Activated naive CD4-positive, alpha-beta T cell treated with anti-CD3 and anti-CD28 coated beads, Interleukin-2, amount 50 U/mL, for 24 hours (primary cell): ENCODE results near the gene FOXF2.
A peak's percentile ranks its signal among the peaks of the same experiment; 100 is the strongest.

Source experiments
- H3K27ac Mint-ChIP-seq: one replicate; pipeline ENCODE4 v1.8.0; 2021; ENCODE audit warnings: mild to moderate bottlenecking, mixed read lengths
- H3K27me3 Mint-ChIP-seq: one replicate; pipeline ENCODE4 v1.8.0; 2021; ENCODE audit warnings: mixed read lengths
- H3K36me3 Mint-ChIP-seq: one replicate; pipeline ENCODE4 v1.8.0; 2021; ENCODE audit warnings: mixed read lengths
- H3K4me1 Mint-ChIP-seq: one replicate; pipeline ENCODE4 v1.8.0; 2021; ENCODE audit warnings: mixed read lengths
- H3K4me3 Mint-ChIP-seq: one replicate; pipeline ENCODE4 v1.8.0; 2021; ENCODE audit warnings: mild to moderate bottlenecking, mixed read lengths
- H3K9me3 Mint-ChIP-seq: one replicate; pipeline ENCODE4 v1.8.0; 2021; ENCODE audit warnings: mixed read lengths

The FOXF2 gene

GRCh38 chr6:1384549-1385128 lies 4.7 kb upstream of the FOXF2 start:
- Mint-ChIP-seq H3K9me3 (no peaks in the 10 kb centered on the region), H3K27ac (no peak overlapping the region), H3K4me3 (no peak overlapping the region)

GRCh38 chr6:1385129-1386037 lies 4.0 kb upstream of the FOXF2 start:
- Mint-ChIP-seq H3K9me3 (no peaks in the 10 kb centered on the region), H3K4me3 (no peak overlapping the region), H3K27ac (no peak overlapping the region), H3K4me1 (peaks cover 35% of the 10 kb centered on the region), H3K36me3 (no peaks in the 10 kb centered on the region), H3K27me3 (peaks cover 56% of the 10 kb centered on the region)

More at GRCh38 chr6:1384549-1385128, 4.7 kb upstream of the FOXF2 start:
- H3K4me1 Mint-ChIP-seq, result peaks cover 41% of the 10 kb centered on the region
- peaks cover 60% of the 10 kb centered on the region for H3K27me3 Mint-ChIP-seq
- H3K36me3 Mint-ChIP-seq, result no peaks in the 10 kb centered on the region

- Mint-ChIP-seq H3K4me1 (peaks cover 27% of the 10 kb centered on the region), H3K27me3 (peaks cover 51% of the 10 kb centered on the region), H3K27ac (no peak overlapping the region), H3K36me3 (no peaks in the 10 kb centered on the region), H3K4me3 (no peak overlapping the region), H3K9me3 (no peaks in the 10 kb centered on the region)
Measured at GRCh38 chr6:1386038-1386709, 3.2 kb upstream of the FOXF2 start.

- Mint-ChIP-seq H3K9me3 (no peaks in the 10 kb centered on the region), H3K36me3 (no peaks in the 10 kb centered on the region), H3K4me1 (peaks cover 28% of the 10 kb centered on the region), H3K4me3 (peak overlapping the region; percentile 7), H3K27ac (no peak overlapping the region), H3K27me3 (peaks cover 60% of the 10 kb centered on the region)
Measured at GRCh38 chr6:1387538-1387875, 1.9 kb upstream of the FOXF2 start.

- Mint-ChIP-seq H3K27me3 (peaks cover 57% of the 10 kb centered on the region), H3K9me3 (no peaks in the 10 kb centered on the region), H3K36me3 (no peaks in the 10 kb centered on the region), H3K4me3 (no peak overlapping the region), H3K27ac (no peak overlapping the region), H3K4me1 (peaks cover 29% of the 10 kb centered on the region)
Measured at GRCh38 chr6:1387876-1388629, 1.3 kb upstream of the FOXF2 start.

GRCh38 chr6:1388630-1389368 lies 577 bp upstream of the FOXF2 start:
- H3K9me3 Mint-ChIP-seq, result no peaks in the 10 kb centered on the region
- H3K4me1 Mint-ChIP-seq, result peaks cover 29% of the 10 kb centered on the region
- no peak overlapping the region for H3K27ac Mint-ChIP-seq
- H3K36me3 Mint-ChIP-seq, result no peaks in the 10 kb centered on the region
- peak overlapping the region; percentile 78 for H3K4me3 Mint-ChIP-seq
- peaks cover 56% of the 10 kb centered on the region for H3K27me3 Mint-ChIP-seq

GRCh38 chr6:1390133-1390945 lies 963 bp downstream of the FOXF2 start:
- Mint-ChIP-seq H3K9me3 (no peaks in the 10 kb centered on the region), H3K27ac (no peak overlapping the region), H3K4me3 (peak overlapping the region; percentile 81), H3K27me3 (peaks cover 60% of the 10 kb centered on the region), H3K36me3 (no peaks in the 10 kb centered on the region), H3K4me1 (peaks cover 26% of the 10 kb centered on the region)

- Mint-ChIP-seq H3K27me3 (peaks cover 58% of the 10 kb centered on the region), H3K9me3 (no peaks in the 10 kb centered on the region), H3K27ac (no peak overlapping the region), H3K36me3 (no peaks in the 10 kb centered on the region), H3K4me1 (peaks cover 21% of the 10 kb centered on the region), H3K4me3 (peak overlapping the region; percentile 42)
Measured at GRCh38 chr6:1390946-1391799, 1.8 kb downstream of the FOXF2 start.

GRCh38 chr6:1391800-1392309 lies 2.5 kb downstream of the FOXF2 start:
- Mint-ChIP-seq H3K4me3 (peak overlapping the region; percentile 11), H3K4me1 (peaks cover 23% of the 10 kb centered on the region), H3K9me3 (no peaks in the 10 kb centered on the region), H3K27ac (no peak overlapping the region), H3K36me3 (no peaks in the 10 kb centered on the region), H3K27me3 (peaks cover 60% of the 10 kb centered on the region)

GRCh38 chr6:1392813-1393640 lies 3.7 kb downstream of the FOXF2 start:
- no peaks in the 10 kb centered on the region for H3K9me3 Mint-ChIP-seq
- peaks cover 61% of the 10 kb centered on the region for H3K27me3 Mint-ChIP-seq
- H3K4me1 Mint-ChIP-seq, result peaks cover 20% of the 10 kb centered on the region
- no peaks in the 10 kb centered on the region for H3K36me3 Mint-ChIP-seq
- no peak overlapping the region for H3K4me3 Mint-ChIP-seq
- no peak overlapping the region for H3K27ac Mint-ChIP-seq

- Mint-ChIP-seq H3K4me3 (no peak overlapping the region), H3K9me3 (no peaks in the 10 kb centered on the region), H3K36me3 (no peaks in the 10 kb centered on the region), H3K27ac (no peak overlapping the region), H3K4me1 (peaks cover 13% of the 10 kb centered on the region), H3K27me3 (peaks cover 58% of the 10 kb centered on the region)
Measured at GRCh38 chr6:1393641-1394283, 4.4 kb downstream of the FOXF2 start.
